Endothelial cell of umbilical vein (primary cell): ENCODE measurements around the gene CFLAR. TPM values are rescaled to one million over a fixed set of nuclear protein-coding genes. Genes with fewer than 3 reads are reported as not detected.

ENCODE experiments used
- BruUV-seq: library from RNA; stranded (reverse); fragments of 400-500 nt; replicated peaks from 2 replicates; lab custom pipeline; 2021; lab: Mats Ljungman, UMichigan
- CTCF ChIA-PET: fragments of 300-600, 350-600 bp; sonication (Branson Sonifier 250); formaldehyde crosslinking; loops from one replicate; lab custom pipeline; 2021; ENCODE audit warnings: antibody characterized with exemption, inconsistent platforms; lab: Charles Lee
- POLR2A ChIA-PET: fragments of 300-600, 350-600 bp; sonication (Branson Sonifier 250); formaldehyde crosslinking; loops from one replicate; lab custom pipeline; 2021; ENCODE audit warnings: antibody characterized with exemption, inconsistent platforms; lab: Charles Lee
- DNase-seq: peaks from one replicate; pipeline ENCODE4 v3.0.0-alpha.2; 2011; ENCODE audit warnings: low read depth, low spot score
- FAIRE-seq: peaks from 2 replicates; lab custom pipeline; 2011; peaks lifted over from hg19 to GRCh38; lab: Jason Lieb, UNC
- H2AFZ ChIP-seq: 2 replicates; pipeline ENCODE4 v1.6.0; 2012; ENCODE audit warnings: low read depth, low read length, control low read depth, inconsistent platforms
- H3K27ac ChIP-seq: 2 replicates; pipeline ENCODE4 v1.5.1; 2011; ENCODE audit warnings: low read depth, mild to moderate bottlenecking, control low read depth, low read length, moderate library complexity; ENCODE audit not compliant: insufficient read depth
- H3K27me3 ChIP-seq, 2 experiments: 2 replicates each; pipeline versions ENCODE4 v1.6.0 to v1.6.1; 2011; ENCODE audit warnings: low read length in 2 of 2, mixed read lengths in 1 of 2; ENCODE audit not compliant: control insufficient read depth in 2 of 2, insufficient read depth in 2 of 2
- H3K36me3 ChIP-seq, 2 experiments: 2 replicates in 1 of 2; 3 replicates in 1 of 2; pipeline ENCODE4 v1.5.1; 2011; ENCODE audit warnings: low read length in 2 of 2, mild to moderate bottlenecking in 1 of 2, moderate library complexity in 1 of 2; ENCODE audit not compliant: control insufficient read depth in 2 of 2, insufficient read depth in 2 of 2; ENCODE audit errors: extremely low read depth in 1 of 2
- H3K4me1 ChIP-seq: 3 replicates; pipeline ENCODE4 v1.5.1; 2011; ENCODE audit warnings: mild to moderate bottlenecking, low read length; ENCODE audit not compliant: control insufficient read depth, insufficient read depth; ENCODE audit errors: extremely low read depth
- H3K4me2 ChIP-seq: 2 replicates; pipeline ENCODE4 v1.6.1; 2011; ENCODE audit warnings: low read length, control low read depth, mixed read lengths; ENCODE audit not compliant: insufficient read depth
- H3K4me3 ChIP-seq, 3 experiments: fragments of 200-600 bp in 1 of 3; sonication (generic), shearing (Covaris generic) in 1 of 3; replicated peaks in 1 of 3; 2 replicates each; pipeline ENCODE4 v1.5.1; 2011 to 2016; ENCODE audit warnings: control low read depth in 3 of 3, low read length in 3 of 3, mild to moderate bottlenecking in 2 of 3, inconsistent platforms in 1 of 3, low read depth in 1 of 3, moderate library complexity in 1 of 3; ENCODE audit not compliant: insufficient read depth in 1 of 3
- H3K79me2 ChIP-seq: 2 replicates; pipeline ENCODE4 v1.6.0; 2012; ENCODE audit warnings: low read length, inconsistent platforms; ENCODE audit not compliant: control insufficient read depth, insufficient read depth
- H3K9ac ChIP-seq: replicated peaks from 2 replicates; pipeline ENCODE3; 2011; ENCODE audit warnings: low read length, control low read depth; ENCODE audit not compliant: insufficient read depth; ENCODE audit errors: extremely low read depth
- H3K9me1 ChIP-seq: replicated peaks from 3 replicates; pipeline ENCODE4 v1.6.0; 2011; ENCODE audit warnings: mild to moderate bottlenecking, low read length; ENCODE audit not compliant: control insufficient read depth, insufficient read depth; ENCODE audit errors: extremely low read depth
- H3K9me3 ChIP-seq: replicated peaks from 2 replicates; pipeline ENCODE4 v1.5.1; 2012; ENCODE audit warnings: low read length, inconsistent platforms; ENCODE audit not compliant: control insufficient read depth, insufficient read depth
- H4K20me1 ChIP-seq: replicated peaks from 2 replicates; pipeline ENCODE3; 2011; ENCODE audit warnings: mild to moderate bottlenecking, low read length; ENCODE audit not compliant: control insufficient read depth, insufficient read depth; ENCODE audit errors: extremely low read depth
- EZH2 ChIP-seq: IDR thresholded peaks from 2 replicates; pipeline ENCODE4 v1.6.1; 2012; ENCODE audit warnings: borderline replicate concordance, low read depth, mild to moderate bottlenecking, moderate library complexity, low read length, inconsistent platforms; ENCODE audit not compliant: severe bottlenecking
- FOS ChIP-seq: IDR thresholded peaks from 2 replicates; pipeline ENCODE4 v1.6.1; 2011; ENCODE audit warnings: mild to moderate bottlenecking, low read length, moderate library complexity, borderline replicate concordance; ENCODE audit not compliant: insufficient read depth
- GATA2 ChIP-seq: IDR thresholded peaks from 2 replicates; pipeline ENCODE4 v1.7.0; 2011; ENCODE audit warnings: low read depth, mild to moderate bottlenecking, moderate library complexity, mixed read lengths, low read length; ENCODE audit not compliant: insufficient read length, insufficient read depth
- JUN ChIP-seq: IDR thresholded peaks from 2 replicates; pipeline ENCODE4 v1.6.1; 2011; ENCODE audit warnings: borderline replicate concordance, low read depth; ENCODE audit not compliant: insufficient read length, insufficient read depth
- MYC ChIP-seq: IDR thresholded peaks from one replicate; pipeline ENCODE4 v1.6.1; 2011; ENCODE audit warnings: mild to moderate bottlenecking, low read depth, low read length
- POLR2A ChIP-seq: IDR thresholded peaks from 2 replicates; pipeline ENCODE4 v1.6.1; 2012; ENCODE audit warnings: low read depth, mild to moderate bottlenecking, control low read depth, low read length
- POLR2AphosphoS5 ChIP-seq: IDR thresholded peaks from 2 replicates; pipeline ENCODE4 v1.6.1; 2012; ENCODE audit warnings: low read depth, mild to moderate bottlenecking, control low read depth, low read length, moderate library complexity; ENCODE audit not compliant: insufficient read depth
- dilution Hi-C: fragments of 300-500 bp; cut with MboI; formaldehyde crosslinking; loops from one replicate; pipeline ENCODE4 v1.15.0; 2019; ENCODE audit warnings: low sequenced_read_pairs; ENCODE audit not compliant: extremely low pct_ligation_motif_present
- intact Hi-C: fragments of 100-400 bp; cut with micrococcal nuclease; formaldehyde crosslinking; loops from one replicate; pipeline ENCODE4 v1.10.0; 2022
- polyA plus RNA-seq, 4 experiments: library from polyadenylated mRNA; depleted of rRNA in 3 of 4; stranded (reverse) in 3 of 4; unstranded in 1 of 4; fragments of >200 nt; gene quantifications; 2 replicates each; pipeline versions ENCODE4 v1.2.1 to v1.2.3, GENCODE V29; 2011 to 2012; ENCODE audit warnings: missing spikeins in 1 of 4
- total RNA-seq: library from RNA; stranded (reverse); gene quantifications from 2 replicates; pipeline ENCODE4 v1.2.3, GENCODE V29; 2021
- TF ChIP-seq, protein P1 (sequence below), 2 donors: IDR thresholded peaks; 1 replicate in 1 of 2; 2 replicates in 1 of 2; pipeline ENCODE4 v1.5.1; 2011; ENCODE audit warnings: low read length in 2 of 2, mild to moderate bottlenecking in 2 of 2, moderate library complexity in 2 of 2, control low read depth in 1 of 2, inconsistent platforms in 1 of 2, low read depth in 1 of 2; ENCODE audit not compliant: insufficient read depth in 1 of 2; ENCODE audit errors: extremely low read depth in 1 of 2
- TF ChIP-seq, protein P2 (sequence below): IDR thresholded peaks from 2 replicates; pipeline ENCODE4 v1.6.1; 2011; ENCODE audit not compliant: insufficient read depth, insufficient read length

Gene CFLAR
- total and polyA plus RNA-seq, 2 donors (not counting 3 experiments of a cell fraction or from before 2014, with no cell fraction given): 104 to 260 TPM

DNA sequence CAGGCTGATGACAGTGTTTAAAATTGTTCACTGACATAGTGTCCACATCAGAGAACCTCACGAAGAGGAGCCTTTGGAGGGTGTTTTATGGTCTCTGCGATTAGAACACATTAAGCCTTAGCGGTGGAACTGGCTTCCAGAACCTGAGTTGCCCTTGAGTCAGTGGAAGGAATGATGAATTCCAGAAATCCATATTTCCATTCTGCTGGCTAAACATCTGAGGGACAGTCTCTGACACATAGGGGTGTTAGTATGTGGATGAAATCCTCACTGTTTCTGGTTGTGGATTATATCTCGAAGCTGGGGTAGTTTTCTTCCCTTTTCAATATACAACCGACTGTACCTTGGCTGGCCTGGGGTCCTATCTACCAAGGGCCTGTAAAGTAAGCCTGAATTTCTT is 71.0 kb downstream of the CFLAR start:
- Histone ChIP-seq H3K9ac (no peak overlapping the region), H3K4me3 (no peak overlapping the region), H2AFZ (no peak overlapping the region), H3K4me2 (no peak overlapping the region), H3K36me3 (peaks cover 4 to 9% of the 10 kb centered on the region in 2 experiments), H3K4me1 (peaks cover 39% of the 10 kb centered on the region), H3K27ac (no peak overlapping the region), H3K9me3 (no peaks in the 10 kb centered on the region), H3K9me1 (no peaks in the 10 kb centered on the region), H4K20me1 (no peaks in the 10 kb centered on the region), H3K27me3 (no peaks in the 10 kb centered on the region), H3K79me2 (peaks cover 20% of the 10 kb centered on the region)
- TF ChIP-seq EZH2 (no peak), GATA2 (no peak), JUN (no peak), FOS (no peak), POLR2A (no peak), POLR2AphosphoS5 (no peak), MYC (no peak)
- TF ChIP-seq, protein P1, sequence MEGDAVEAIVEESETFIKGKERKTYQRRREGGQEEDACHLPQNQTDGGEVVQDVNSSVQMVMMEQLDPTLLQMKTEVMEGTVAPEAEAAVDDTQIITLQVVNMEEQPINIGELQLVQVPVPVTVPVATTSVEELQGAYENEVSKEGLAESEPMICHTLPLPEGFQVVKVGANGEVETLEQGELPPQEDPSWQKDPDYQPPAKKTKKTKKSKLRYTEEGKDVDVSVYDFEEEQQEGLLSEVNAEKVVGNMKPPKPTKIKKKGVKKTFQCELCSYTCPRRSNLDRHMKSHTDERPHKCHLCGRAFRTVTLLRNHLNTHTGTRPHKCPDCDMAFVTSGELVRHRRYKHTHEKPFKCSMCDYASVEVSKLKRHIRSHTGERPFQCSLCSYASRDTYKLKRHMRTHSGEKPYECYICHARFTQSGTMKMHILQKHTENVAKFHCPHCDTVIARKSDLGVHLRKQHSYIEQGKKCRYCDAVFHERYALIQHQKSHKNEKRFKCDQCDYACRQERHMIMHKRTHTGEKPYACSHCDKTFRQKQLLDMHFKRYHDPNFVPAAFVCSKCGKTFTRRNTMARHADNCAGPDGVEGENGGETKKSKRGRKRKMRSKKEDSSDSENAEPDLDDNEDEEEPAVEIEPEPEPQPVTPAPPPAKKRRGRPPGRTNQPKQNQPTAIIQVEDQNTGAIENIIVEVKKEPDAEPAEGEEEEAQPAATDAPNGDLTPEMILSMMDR (IDR thresholded peaks at IDR 0.05; ENCODE audit: extremely low read depth in 1 of 2, insufficient read depth in 1 of 2, low read depth in 1 of 2, low read length in 2 of 2): no peak
- TF ChIP-seq, protein P2, sequence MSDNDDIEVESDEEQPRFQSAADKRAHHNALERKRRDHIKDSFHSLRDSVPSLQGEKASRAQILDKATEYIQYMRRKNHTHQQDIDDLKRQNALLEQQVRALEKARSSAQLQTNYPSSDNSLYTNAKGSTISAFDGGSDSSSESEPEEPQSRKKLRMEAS: no peak
- DNase-seq: no peak
- POLR2A ChIA-PET: no interaction called here
- BruUV-seq: no TSS peak
- dilution Hi-C loops: loop anchor here (25.0 kb wide), 1 partner anchor 275 kb away; no protein-coding TSS in a partner anchor
- CTCF ChIA-PET: no interaction called here
- intact Hi-C loops: no loop called here
- FAIRE-seq: no peak
